Stimulated activated CD8-positive, alpha-beta memory T cell treated with anti-CD3 and anti-CD28 coated beads, Interleukin-15, amount 100 ng/mL, for 48 hours (primary cell): ENCODE results near the gene PPP1R9B.

Source experiments
- DNase-seq, 2 donors: peaks; one replicate each; pipeline ENCODE4 v3.0.0-alpha.2; 2020; ENCODE audit warnings: low read depth in 2 of 2

PPP1R9B gene

DNA sequence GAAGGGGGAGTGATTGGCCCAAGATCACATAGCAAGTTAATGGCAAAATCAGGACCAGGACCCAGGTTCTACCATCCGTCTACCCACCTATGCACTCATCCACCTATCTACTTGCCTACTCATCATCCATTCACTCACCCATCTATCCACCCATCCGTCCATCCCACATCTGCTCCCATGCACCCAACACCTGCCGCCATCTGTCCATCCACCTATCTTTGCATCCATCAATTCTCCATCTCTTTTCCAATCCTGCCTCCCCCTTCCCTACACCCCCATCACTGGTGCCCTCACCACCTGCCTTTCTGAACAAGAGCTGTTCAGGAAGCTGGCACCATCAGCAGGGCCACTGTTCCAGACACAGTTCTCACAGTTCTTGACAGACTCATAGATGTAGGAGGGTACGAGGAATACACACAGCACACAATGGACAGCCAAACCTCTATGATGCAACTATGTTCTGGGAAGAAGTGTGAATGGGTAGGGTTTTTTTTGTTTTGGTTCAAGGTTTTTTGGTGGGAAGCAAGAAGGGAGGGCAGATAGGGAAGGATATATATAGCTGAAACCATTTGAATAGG is 25.0 kb downstream of the PPP1R9B start:
- no peak for DNase-seq

DNA sequence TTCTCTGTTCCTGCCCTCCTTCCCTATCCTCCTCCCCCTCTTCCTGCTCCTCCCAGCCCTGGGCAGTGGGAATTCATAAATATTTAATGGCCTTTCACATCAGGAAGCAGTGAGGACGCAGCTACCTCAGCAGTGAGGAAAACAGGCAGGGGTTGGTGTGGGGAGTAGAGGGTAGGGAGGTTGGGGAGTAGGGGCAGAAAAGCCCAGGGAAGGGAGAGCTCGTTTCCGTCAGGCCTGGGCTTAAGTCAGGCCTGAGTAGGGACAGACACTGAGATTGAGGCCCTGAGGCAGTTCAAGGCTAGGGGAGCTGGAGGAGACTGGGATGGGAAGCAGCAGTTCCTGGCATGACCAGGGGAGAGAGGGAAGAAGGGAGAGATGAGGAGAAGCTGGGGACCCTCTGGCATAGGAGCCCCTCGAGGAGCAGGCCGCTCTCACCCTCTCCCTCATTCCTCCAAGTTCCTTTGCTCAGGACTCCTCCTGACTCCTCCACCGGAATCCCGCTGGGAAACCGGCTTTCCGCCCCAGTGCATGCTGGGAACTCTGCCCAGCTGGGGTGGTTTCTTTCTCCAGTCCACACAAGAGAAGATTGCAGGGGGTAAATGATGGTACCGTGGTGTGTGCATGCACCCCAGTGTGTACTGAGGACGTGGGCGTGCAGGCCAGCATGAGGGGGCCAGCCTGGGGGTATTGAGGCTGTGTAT is 26.7 kb downstream of the PPP1R9B start:
- no peak for DNase-seq

DNA sequence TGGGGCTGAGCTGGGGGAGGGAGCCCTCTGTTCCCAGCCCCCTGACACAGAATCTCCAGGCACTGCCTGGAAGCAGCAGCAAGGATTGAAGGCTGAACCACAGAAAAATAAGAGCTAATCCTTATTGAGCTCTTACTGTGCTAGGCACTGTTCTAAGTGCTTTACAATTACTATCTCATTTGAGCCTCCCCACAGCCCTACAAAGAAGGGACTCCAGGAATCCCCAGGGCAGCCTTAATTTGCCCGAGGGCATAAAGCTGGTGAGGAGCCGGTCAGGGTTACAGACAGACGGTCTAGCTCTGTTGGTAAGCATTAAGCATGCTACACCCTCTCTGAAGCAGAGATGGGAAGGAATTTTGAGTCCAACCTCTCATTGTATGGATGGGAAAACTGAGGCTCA is 27.5 kb downstream of the PPP1R9B start:
- DNase-seq: no peak

DNA sequence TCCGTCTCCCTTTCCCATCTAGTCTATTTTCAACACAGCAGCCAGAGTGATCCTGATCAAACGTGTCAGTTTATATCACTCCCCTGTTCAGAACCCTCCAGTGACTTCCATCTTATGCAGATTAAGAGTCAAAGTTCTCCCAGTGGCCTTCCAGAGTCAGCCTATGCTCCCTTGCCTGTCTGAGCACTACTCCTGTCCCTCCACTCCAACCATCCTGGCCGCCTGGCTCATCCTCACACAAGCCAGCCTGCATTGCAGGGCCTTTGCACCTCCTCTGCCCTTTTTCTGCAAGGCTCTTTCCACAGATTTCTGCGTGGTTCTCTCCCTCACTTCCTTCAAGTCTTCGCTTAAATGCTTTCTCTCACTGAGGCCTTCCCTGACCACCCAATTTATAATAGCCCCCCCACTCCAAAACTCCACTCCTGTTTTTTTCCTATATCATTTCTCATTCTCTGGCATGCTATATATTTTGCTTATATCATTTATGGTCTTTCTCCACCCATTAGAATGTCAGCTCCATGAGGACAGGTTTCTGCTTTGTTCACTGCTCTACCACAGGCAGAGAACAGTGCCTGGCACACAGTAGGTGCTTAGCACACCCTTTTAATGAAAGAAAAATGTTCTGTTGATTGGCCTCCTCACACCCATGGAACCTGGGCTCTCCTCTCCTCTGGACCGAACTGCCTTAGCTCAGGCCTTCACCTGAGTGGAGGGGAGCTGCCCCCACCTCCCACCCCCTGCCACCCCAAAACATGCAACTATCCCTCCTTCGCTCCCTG is 29.8 kb downstream of the PPP1R9B start:
- DNase-seq: no peak

DNA sequence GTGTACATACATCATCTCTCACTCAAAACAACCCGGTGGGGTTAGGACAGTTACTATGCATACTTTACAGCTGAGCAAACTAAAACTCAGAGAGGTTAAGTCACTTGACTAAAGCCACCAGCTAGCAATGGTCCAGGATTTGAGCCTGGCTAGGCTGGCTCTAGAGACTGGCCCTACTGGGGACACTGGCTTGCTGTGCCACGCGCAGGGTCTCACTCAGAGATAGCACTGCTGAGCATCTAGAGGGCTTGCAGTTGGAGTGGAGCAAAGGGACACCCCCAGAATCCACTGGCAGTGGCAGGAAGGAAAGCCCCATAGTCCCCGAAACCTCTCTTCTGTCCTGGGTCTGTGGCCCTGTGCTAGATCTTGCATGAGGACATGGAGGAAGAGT is 31.7 kb downstream of the PPP1R9B start:
- no peak for DNase-seq

DNA sequence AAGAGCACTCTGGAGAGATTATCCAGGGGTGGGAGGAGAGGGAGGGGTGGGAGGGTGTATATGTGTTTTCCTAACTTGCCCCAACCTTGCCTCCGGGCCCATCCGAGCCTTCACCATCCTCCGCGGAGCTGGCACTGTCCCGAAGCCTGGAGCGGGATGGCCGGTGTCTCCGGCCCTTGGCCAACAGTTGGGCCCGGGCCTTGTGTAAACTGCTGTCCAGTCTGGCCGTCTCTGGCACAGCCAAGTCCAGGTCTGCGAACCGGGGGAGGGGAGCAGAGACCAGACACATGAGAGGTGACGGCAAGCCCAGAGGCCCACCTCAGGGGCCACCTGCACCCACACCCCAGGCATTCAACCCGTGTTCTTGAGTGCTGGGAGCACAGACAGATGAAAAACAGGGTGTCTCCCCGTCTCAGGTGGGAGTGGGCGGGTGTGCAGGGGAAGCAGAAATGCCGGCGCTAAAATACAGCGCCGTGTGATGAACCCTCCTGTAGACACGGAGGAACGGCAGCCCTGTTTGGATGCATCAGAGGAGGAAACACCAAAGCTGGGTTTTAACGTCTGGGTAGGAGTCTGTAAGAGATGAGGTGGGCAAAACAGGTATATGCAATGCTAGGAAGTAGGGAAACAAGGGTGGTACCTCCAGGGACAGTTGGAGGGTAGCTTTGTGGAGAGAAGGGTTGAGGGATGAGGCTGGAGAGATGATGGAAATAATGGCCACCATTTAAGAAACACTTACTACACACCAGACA is 32.2 kb downstream of the PPP1R9B start:
- DNase-seq: no peak

DNA sequence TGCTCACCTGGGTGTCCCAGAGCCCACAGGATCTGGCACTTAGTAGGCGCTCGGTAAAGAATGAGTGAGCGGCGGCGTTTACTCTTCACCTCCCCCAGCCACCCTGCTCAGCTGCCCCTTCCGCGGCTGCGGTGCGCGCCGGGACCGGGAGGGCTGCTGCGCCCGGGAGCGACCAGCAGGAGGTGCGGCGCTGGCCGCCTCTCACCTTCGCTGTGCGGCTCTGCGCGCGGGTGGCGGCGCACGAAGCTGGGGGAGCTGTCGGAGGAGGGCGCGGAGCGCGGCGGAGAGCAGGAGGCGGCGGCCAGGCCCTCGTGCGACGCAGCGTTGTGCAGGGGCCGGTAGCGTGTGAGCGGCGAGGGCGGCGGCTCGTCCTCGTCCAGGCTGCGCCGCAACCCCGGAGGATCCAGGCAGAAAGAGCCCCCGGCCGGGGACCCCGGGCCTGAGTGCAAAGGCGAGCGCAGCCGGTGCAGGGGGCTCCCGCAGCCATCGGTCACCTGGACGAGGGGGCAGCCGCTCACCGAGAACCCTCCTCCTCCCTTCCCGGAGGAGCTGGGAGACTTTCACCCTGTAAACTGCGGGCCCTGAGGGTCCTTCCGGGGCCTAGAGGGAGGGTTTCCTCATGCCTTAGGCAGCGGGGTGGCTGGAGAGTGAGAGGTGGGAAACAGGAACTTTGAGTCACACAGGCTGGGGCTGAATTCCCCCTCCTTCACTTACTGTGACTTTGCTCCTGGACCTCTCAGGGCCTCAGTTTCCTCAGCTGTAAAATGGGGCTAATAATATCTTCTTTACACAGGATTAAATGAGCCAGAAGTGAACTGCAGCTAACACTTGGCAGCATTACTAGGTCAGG is 33.0 kb downstream of the PPP1R9B start:
- peak; percentile 36 to 47 for DNase-seq

DNA sequence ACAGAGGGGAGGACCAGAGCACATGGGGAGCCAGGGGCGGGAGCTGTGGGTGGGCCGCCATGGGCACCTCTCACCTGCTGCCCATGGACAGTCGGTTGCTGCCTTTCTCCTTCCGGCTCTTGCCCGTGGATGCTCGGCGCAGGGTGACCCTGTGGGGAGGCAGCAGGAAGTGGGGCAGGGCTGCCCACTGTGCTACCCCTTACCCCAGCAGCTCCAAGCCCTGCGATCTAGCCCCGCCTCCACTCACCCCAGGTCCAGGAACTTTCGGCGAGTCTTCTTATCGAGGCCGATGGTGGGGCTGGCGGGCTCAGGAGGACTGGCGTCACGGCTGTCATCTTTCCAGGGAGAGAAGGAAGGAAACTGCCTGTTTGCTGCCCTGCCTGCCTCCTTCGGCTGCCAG is 34.7 kb downstream of the PPP1R9B start:
- no peak for DNase-seq

DNA sequence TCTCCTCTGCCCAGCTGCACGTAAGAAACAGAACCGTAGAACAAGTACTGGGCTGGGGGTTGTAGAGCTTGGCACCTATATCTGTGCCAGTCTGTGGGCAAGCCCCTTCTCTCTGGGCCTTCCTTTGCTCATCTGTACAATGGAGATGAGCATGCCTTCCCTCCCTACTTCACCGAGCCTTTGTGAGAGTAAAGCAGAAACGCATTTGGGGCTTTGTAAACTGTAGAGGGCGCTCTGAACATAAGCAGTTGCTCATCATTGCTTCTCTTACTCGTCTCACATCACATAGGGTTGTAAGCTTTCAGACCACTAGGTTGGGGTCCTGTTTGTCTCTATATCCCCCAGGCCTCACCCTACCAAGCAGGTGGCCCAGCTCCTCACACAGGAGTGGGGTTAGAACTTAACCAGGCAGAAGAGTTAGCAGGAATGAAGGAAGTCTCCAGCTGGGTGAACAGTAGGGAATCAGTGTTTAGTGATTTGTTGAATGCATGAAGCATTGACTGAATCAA is 35.6 kb downstream of the PPP1R9B start:
- DNase-seq: no peak

DNA sequence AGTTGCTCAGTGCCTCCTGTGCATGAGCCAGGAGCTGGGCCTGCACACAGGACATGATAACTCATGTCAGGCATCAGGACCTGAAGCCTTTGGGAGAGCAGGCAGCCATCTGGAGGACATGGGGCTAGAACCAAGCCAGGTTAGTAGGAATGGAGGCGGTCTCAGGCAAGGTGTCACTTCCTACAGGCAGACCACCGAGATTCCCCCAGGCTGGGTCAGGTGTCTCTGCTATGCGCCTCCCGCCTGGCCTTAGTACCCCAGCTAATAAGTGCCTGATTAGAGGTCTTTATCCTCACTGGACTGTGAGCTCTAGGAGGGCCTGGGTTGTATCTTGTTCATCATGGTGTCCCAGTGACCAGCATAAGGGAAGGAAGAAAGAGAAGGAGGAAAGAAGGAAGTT is 36.1 kb downstream of the PPP1R9B start:
- DNase-seq: no peak

DNA sequence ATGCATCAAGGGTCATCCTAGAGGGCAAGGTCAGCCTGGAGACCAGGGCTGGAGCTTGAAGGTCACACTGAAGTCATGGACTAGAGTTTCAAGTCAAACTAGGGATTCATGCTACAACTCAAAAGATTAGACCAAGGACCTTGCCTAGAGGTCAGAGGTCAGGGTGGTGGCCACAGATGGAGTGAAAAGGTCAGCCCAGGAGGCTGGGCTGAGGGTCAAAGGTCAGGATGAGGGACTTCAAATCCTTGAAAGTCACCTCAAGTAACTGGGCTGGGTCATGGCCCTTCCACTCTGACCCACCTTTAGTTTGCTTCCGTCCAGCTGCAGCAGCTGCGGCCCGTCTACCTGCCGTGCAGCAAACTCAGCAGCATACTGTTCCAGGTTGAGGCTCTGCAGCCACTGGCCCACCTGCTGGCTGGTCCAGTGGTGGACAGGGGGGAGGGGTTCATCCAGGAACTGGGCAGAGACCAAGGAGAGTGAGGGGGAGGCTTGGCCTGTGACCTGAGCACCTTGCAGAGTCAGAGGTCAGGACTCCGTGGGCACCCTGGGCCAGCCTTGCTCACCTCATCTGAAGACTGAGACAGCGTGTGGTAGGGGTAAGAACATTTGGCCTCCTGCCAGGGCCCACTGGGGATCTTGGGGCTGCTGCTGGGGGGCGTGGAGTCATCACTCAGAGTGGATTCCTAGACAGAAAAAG is 36.7 kb downstream of the PPP1R9B start:
- DNase-seq: no peak

DNA sequence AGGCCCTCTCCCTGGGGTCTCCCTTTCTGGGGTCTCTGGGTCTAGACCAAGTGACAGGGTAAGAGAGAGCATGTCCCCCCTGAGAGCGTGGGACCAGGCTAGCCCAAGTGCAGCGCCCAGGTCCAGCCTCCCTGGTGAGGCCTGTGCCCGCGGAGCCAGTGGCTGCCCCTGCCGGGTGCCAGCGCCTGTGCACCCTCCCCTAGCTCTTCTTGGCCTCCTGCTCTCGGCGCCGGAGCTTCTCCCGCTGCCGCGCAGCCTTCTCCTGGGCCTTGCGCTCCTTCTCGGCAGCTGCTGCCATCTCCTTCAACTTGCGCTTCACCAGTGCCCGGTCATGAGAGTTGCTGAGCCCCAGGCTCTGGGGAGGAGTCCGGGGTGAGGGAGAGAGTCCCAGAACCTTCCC is 37.8 kb downstream of the PPP1R9B start:
- DNase-seq: no peak

DNA sequence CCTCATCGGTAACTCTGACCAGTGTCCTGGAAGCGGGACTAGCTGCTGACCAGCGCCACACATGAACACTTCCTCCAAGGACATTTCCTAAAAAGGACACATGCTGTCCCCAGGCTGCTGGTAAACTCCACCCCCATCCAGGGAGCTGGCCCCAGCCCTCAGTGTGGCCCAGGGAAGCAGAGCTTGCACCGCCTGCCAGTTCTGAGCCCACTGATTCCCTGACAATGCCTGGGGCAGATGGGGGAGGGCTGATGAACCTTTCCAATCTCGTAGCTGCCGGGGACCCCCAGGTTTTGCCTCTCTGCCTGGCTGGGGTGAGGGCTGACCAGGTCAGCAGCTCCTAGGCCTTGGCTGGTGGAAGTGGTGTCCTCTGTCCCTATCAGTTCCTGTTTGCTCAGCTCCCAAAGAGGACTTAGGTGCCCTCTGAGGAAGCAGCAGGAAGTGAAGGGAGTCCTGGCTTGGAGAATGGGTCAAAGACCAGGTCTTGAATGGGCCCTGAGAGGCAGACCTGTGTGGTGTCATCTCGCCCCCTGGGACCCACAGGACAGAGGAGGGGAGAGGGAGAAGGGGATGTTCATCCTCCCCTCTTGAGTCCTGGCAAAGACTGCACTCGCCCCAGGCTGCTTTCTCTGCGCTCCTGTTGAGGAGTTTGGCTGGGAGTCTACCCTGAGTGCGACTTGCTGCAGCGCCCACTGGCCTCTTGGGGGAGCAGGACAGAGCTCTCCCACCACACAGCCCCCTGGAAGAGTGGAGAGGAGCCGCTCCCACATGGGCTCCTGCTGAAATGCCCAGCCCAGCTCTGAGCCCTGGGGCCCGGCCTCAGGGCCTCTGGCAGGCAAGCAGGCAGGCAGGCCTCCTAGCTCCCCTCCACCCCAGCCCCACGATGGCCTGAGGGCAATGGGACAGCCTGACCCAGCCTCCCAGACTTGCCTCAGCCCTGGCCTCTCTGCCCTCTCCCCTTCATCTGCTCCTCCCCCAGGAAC is 38.5 kb downstream of the PPP1R9B start:
- no peak for DNase-seq

DNA sequence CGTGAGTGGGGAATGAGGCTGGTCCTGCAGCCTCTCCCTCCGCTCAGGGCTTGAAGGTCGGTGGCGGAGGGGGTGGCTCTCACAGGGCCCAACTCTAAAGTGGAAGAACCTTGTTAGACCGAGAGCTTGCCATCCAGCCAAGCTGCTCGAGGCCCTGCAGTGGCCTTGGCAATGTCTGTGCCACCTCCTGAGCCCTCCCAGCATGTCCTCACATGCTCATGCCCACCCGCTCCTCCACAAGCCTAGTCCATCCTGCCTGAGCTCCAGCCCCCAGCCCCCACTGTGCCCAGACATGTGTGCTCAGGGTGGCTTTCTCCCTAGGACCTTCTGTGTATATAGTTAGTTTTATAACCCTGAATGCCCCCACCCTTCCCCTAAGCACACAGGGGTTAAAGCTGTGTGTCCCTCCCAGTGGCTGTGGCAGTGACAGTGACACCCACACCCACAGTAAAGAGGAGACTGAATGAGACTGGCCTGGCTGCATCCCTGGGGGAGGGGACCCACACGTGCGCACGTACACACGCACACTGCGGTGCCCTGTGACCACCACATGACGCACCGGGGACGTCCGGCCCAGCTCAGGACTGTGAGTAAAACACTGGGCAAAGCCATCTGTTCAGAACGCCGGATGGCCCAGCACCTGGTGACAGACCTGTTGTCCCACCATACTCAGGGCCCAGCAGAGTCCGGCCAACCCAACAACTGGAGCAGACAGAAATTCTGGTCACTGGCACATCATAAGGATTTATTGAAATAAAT is 39.7 kb downstream of the PPP1R9B start:
- no peak for DNase-seq

DNA sequence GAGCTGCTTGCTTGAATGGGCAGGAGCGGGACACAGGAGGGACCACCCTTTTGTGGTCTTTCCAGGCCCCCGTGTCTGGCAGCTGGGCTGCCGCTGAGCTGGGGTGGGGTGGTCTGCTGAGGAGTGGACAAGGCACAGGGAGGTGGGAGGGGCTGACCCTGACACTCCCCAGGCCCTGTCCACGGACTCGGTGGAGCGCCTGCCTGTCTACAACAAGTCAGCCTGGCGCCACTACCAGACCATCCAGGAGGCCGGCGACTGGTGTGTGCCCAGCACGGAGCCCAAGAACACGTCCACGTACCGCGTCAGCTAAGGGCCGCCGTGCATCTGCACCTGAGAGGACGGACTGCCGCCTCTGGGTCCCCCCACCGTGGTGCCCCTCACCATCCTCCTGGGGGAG is 40.7 kb downstream of the PPP1R9B start:
- no peak for DNase-seq

DNA sequence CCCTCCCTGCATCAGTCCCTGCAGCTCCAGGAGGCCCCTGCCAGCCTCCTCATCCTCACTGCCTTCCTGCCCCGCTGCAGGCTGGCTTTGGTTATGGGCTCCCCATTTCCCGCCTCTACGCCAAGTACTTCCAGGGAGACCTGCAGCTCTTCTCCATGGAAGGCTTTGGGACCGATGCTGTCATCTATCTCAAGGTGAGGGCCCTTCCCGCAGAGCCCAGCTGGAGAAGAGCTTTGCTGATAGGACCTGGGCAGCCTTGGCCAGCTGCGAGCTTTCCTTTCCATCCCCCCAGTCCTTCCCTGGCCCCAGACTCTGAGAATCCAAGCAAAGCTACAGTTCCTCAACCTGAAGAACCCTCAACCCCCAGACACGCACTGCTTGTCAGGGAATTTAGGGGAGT is 41.3 kb downstream of the PPP1R9B start:
- DNase-seq: no peak

DNA sequence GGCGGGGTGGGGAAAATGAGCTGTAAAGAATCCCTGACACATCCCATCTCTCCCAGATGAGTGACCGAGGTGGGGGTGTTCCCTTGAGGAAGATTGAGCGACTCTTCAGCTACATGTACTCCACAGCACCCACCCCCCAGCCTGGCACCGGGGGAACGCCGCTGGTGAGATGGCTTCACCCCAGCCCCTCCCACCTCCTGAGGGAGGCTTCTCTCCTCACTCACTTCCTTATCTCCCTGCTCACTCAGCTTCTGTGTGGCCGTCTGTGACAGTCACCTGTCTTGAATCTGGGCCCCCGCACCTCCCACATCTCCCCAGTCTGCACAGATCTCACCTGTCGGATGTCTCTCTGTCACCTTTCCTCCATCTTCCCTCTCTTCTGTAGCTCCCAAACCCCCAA is 41.9 kb downstream of the PPP1R9B start:
- DNase-seq: no peak

DNA sequence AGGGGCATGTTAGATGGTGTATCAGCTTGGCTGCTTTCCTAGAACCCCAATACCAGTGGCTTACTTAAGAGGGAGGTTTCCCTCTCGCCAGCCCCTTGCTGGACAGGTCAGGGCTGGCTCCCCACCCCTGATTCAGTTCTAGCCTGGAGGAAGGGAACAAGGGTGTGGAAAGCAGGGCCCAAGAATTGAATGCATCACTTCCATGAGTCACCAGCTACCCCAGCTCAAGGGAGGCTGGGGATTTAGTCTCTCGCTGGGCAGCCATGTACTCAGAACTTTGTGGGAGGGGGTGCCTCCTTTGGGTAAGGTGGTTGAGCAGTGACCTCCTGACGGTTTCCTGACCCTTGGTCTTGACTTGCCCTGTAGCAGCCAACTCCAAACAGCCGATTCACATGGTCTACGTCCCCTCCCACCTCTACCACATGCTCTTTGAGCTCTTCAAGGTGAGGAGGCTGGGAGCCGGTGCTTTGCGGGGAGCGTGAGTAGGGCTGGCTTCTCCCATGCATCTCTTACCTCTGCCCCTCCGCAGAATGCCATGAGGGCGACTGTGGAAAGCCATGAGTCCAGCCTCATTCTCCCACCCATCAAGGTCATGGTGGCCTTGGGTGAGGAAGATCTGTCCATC is 42.6 kb downstream of the PPP1R9B start:
- no peak for DNase-seq
